Effector memory CD4-positive, alpha-beta T cell (primary cell): ENCODE data around the gene SLC1A2.

Experiments used
- DNase-seq, 3 donors: peaks; one replicate each; pipeline ENCODE4 v3.0.0-alpha.2; 2020
- H3K27ac ChIP-seq: 2 replicates; pipeline ENCODE4 v1.7.0; 2013; ENCODE audit warnings: mild to moderate bottlenecking, low read length, moderate library complexity; ENCODE audit not compliant: insufficient read depth, poor library complexity, severe bottlenecking
- H3K27me3 ChIP-seq: replicated peaks from 2 replicates; pipeline ENCODE4 v1.7.0; 2013; ENCODE audit warnings: mild to moderate bottlenecking, low read length; ENCODE audit not compliant: insufficient read depth, control insufficient read depth, poor library complexity, severe bottlenecking
- H3K36me3 ChIP-seq: 2 replicates; pipeline ENCODE4 v1.7.0; 2013; ENCODE audit warnings: mild to moderate bottlenecking, low read length, moderate library complexity; ENCODE audit not compliant: control insufficient read depth, insufficient read depth
- H3K4me1 ChIP-seq: 2 replicates; pipeline ENCODE4 v1.7.0; 2013; ENCODE audit warnings: low read length, mild to moderate bottlenecking; ENCODE audit not compliant: control insufficient read depth, insufficient read depth, poor library complexity, severe bottlenecking
- H3K4me3 ChIP-seq: 2 replicates; pipeline ENCODE4 v1.7.0; 2013; ENCODE audit warnings: low read length, low read depth, mild to moderate bottlenecking; ENCODE audit not compliant: insufficient read depth, poor library complexity, severe bottlenecking
- H3K9me3 ChIP-seq: 2 replicates; pipeline ENCODE4 v1.7.0; 2013; ENCODE audit warnings: mild to moderate bottlenecking, low read length, moderate library complexity; ENCODE audit not compliant: control insufficient read depth

SLC1A2 gene

GRCh38 chr11:35380603-35381002 is 38.8 kb downstream of the SLC1A2 start:
- H3K36me3 ChIP-seq, result no peaks in the 10 kb centered on the region
- no peaks in the 10 kb centered on the region for H3K27me3 ChIP-seq
- no peak overlapping the region for H3K4me3 ChIP-seq
- H3K4me1 ChIP-seq, result no peaks in the 10 kb centered on the region
- no peak overlapping the region for H3K27ac ChIP-seq
- no peaks in the 10 kb centered on the region for H3K9me3 ChIP-seq
- DNase-seq, result no peak

GRCh38 chr11:35377262-35377661 is 42.1 kb downstream of the SLC1A2 start:
- H3K27ac ChIP-seq, result no peak overlapping the region
- no peaks in the 10 kb centered on the region for H3K9me3 ChIP-seq
- H3K27me3 ChIP-seq, result no peaks in the 10 kb centered on the region
- H3K4me3 ChIP-seq, result no peak overlapping the region
- DNase-seq, result no peak
- H3K36me3 ChIP-seq, result no peaks in the 10 kb centered on the region
- no peaks in the 10 kb centered on the region for H3K4me1 ChIP-seq

GRCh38 chr11:35376613-35377012 is 42.7 kb downstream of the SLC1A2 start:
- no peak for DNase-seq
- Histone ChIP-seq H3K36me3 (no peaks in the 10 kb centered on the region), H3K27ac (no peak overlapping the region), H3K27me3 (no peaks in the 10 kb centered on the region), H3K4me1 (no peaks in the 10 kb centered on the region), H3K9me3 (no peaks in the 10 kb centered on the region), H3K4me3 (no peak overlapping the region)

- Histone ChIP-seq H3K27me3 (no peaks in the 10 kb centered on the region), H3K36me3 (no peaks in the 10 kb centered on the region), H3K9me3 (no peaks in the 10 kb centered on the region), H3K27ac (no peak overlapping the region), H3K4me1 (no peaks in the 10 kb centered on the region), H3K4me3 (no peak overlapping the region)
- DNase-seq, result no peak
Measured at GRCh38 chr11:35376118-35376510, 43.2 kb downstream of the SLC1A2 start.

- H3K27ac ChIP-seq, result no peak overlapping the region
Measured at GRCh38 chr11:35375332-35376117, 43.8 kb downstream of the SLC1A2 start.

GRCh38 chr11:35373284-35373933 is 45.9 kb downstream of the SLC1A2 start:
- Histone ChIP-seq H3K4me1 (no peaks in the 10 kb centered on the region), H3K27ac (no peak overlapping the region), H3K27me3 (no peaks in the 10 kb centered on the region)

More at GRCh38 chr11:35375332-35376117, 43.8 kb downstream of the SLC1A2 start:
- Histone ChIP-seq H3K27me3 (no peaks in the 10 kb centered on the region), H3K36me3 (no peaks in the 10 kb centered on the region), H3K4me3 (no peak overlapping the region), H3K9me3 (no peaks in the 10 kb centered on the region), H3K4me1 (no peaks in the 10 kb centered on the region)
- DNase-seq, result no peak

GRCh38 chr11:35372565-35373283 is 46.6 kb downstream of the SLC1A2 start:
- H3K36me3 ChIP-seq, result no peaks in the 10 kb centered on the region
- H3K9me3 ChIP-seq, result no peaks in the 10 kb centered on the region
- no peak overlapping the region for H3K4me3 ChIP-seq
- no peaks in the 10 kb centered on the region for H3K27me3 ChIP-seq
- no peak overlapping the region for H3K27ac ChIP-seq
- DNase-seq, result no peak
- H3K4me1 ChIP-seq, result no peaks in the 10 kb centered on the region

More at GRCh38 chr11:35373284-35373933, 45.9 kb downstream of the SLC1A2 start:
- no peak overlapping the region for H3K4me3 ChIP-seq
- no peak for DNase-seq
- no peaks in the 10 kb centered on the region for H3K9me3 ChIP-seq
- no peaks in the 10 kb centered on the region for H3K36me3 ChIP-seq

- Histone ChIP-seq H3K4me3 (no peak overlapping the region), H3K27ac (no peak overlapping the region), H3K4me1 (no peaks in the 10 kb centered on the region), H3K9me3 (no peaks in the 10 kb centered on the region), H3K27me3 (no peaks in the 10 kb centered on the region), H3K36me3 (no peaks in the 10 kb centered on the region)
- no peak for DNase-seq
Measured at GRCh38 chr11:35367491-35367890, 51.9 kb downstream of the SLC1A2 start.

GRCh38 chr11:35366798-35367197 is 52.6 kb downstream of the SLC1A2 start:
- H3K36me3 ChIP-seq, result no peaks in the 10 kb centered on the region
- H3K4me3 ChIP-seq, result no peak overlapping the region
- no peak for DNase-seq
- no peak overlapping the region for H3K27ac ChIP-seq
- no peaks in the 10 kb centered on the region for H3K27me3 ChIP-seq
- no peaks in the 10 kb centered on the region for H3K9me3 ChIP-seq
- no peaks in the 10 kb centered on the region for H3K4me1 ChIP-seq

GRCh38 chr11:35365961-35366360 is 53.4 kb downstream of the SLC1A2 start:
- no peak overlapping the region for H3K4me3 ChIP-seq
- H3K27ac ChIP-seq, result no peak overlapping the region
- no peaks in the 10 kb centered on the region for H3K27me3 ChIP-seq
- DNase-seq, result no peak
- H3K9me3 ChIP-seq, result no peaks in the 10 kb centered on the region
- no peaks in the 10 kb centered on the region for H3K4me1 ChIP-seq
- H3K36me3 ChIP-seq, result no peaks in the 10 kb centered on the region
